ENCODE measurements around the gene RSAD1. TPM values are rescaled to one million over a fixed set of nuclear protein-coding genes. Genes with fewer than 3 reads are reported as not detected.

Gene RSAD1
- total and polyA plus RNA-seq, 2 donors from 2014 or later: 38.9 to 39.9 TPM

GRCh38 chr17:50524838-50525237 is 46.2 kb downstream of the RSAD1 start:
- TF ChIP-seq CTCF (IDR thresholded peaks at IDR 0.05; ENCODE audit: borderline replicate concordance, extremely low read depth, insufficient read depth): no peak
- Histone ChIP-seq H3K27me3 (ENCODE audit: control insufficient read depth, insufficient read depth, low read length) (no peaks in the 10 kb centered on the region), H3K9me3 (ENCODE audit: control insufficient read depth in 2 of 3, insufficient read depth in 1 of 3, low read length in 3 of 3) (no peaks in the 10 kb centered on the region), H3K27ac (ENCODE audit: low read depth in 2 of 2, low read length in 2 of 2) (no peak overlapping the region), H3K36me3 (ENCODE audit: control insufficient read depth in 2 of 3, insufficient read depth in 3 of 3, low read length in 3 of 3) (no peaks in the 10 kb centered on the region), H3K4me3 (ENCODE audit: low read length in 3 of 3) (no peak overlapping the region), H3K4me1 (ENCODE audit: control insufficient read depth in 2 of 3, insufficient read depth in 2 of 3, low read depth in 1 of 3, low read length in 3 of 3) (no peaks in the 10 kb centered on the region), H3K9ac (ENCODE audit: low read length in 3 of 3) (no peak overlapping the region)
- intact Hi-C loops (cut with DNase I): no loop called here
- no peak for FAIRE-seq
- no peak for DNase-seq

- FAIRE-seq: no peak
- no peak for TF ChIP-seq CTCF (IDR thresholded peaks at IDR 0.05; ENCODE audit: borderline replicate concordance, extremely low read depth, insufficient read depth)
- Histone ChIP-seq H3K4me3 (ENCODE audit: low read length in 3 of 3) (no peak overlapping the region), H3K27ac (ENCODE audit: low read depth in 2 of 2, low read length in 2 of 2) (no peak overlapping the region), H3K27me3 (ENCODE audit: control insufficient read depth, insufficient read depth, low read length) (no peaks in the 10 kb centered on the region), H3K36me3 (ENCODE audit: control insufficient read depth in 2 of 3, insufficient read depth in 3 of 3, low read length in 3 of 3) (no peaks in the 10 kb centered on the region), H3K9ac (ENCODE audit: low read length in 3 of 3) (no peak overlapping the region), H3K4me1 (ENCODE audit: control insufficient read depth in 2 of 3, insufficient read depth in 2 of 3, low read depth in 1 of 3, low read length in 3 of 3) (peaks cover 0 to 10% (median 9%) of the 10 kb centered on the region in 3 donors), H3K9me3 (ENCODE audit: control insufficient read depth in 2 of 3, insufficient read depth in 1 of 3, low read length in 3 of 3) (no peaks in the 10 kb centered on the region)
- peak in 1 of 5 donors; percentile 53 for DNase-seq
- intact Hi-C loops (cut with DNase I): no loop called here
Measured at GRCh38 chr17:50527155-50527762, 48.6 kb downstream of the RSAD1 start.

GRCh38 chr17:50527949-50528474 is 49.4 kb downstream of the RSAD1 start:
- Histone ChIP-seq H3K27me3 (ENCODE audit: control insufficient read depth, insufficient read depth, low read length) (no peaks in the 10 kb centered on the region), H3K27ac (ENCODE audit: low read depth in 2 of 2, low read length in 2 of 2) (no peak overlapping the region), H3K9ac (ENCODE audit: low read length in 3 of 3) (no peak overlapping the region), H3K4me3 (ENCODE audit: low read length in 3 of 3) (no peak overlapping the region), H3K4me1 (ENCODE audit: control insufficient read depth in 2 of 3, insufficient read depth in 2 of 3, low read depth in 1 of 3, low read length in 3 of 3) (peaks cover 0 to 12% (median 9%) of the 10 kb centered on the region in 3 donors), H3K36me3 (ENCODE audit: control insufficient read depth in 2 of 3, insufficient read depth in 3 of 3, low read length in 3 of 3) (no peaks in the 10 kb centered on the region), H3K9me3 (ENCODE audit: control insufficient read depth in 2 of 3, insufficient read depth in 1 of 3, low read length in 3 of 3) (no peaks in the 10 kb centered on the region)
- TF ChIP-seq CTCF (IDR thresholded peaks at IDR 0.05; ENCODE audit: borderline replicate concordance, extremely low read depth, insufficient read depth): no peak
- DNase-seq: no peak
- no peak for FAIRE-seq
- intact Hi-C loops (cut with DNase I): no loop called here

Measured in kidney (tissue), 14 donors.